Measurements from ENCODE around the gene KCTD14. TPM values are rescaled to one million over a fixed set of nuclear protein-coding genes. Genes with fewer than 3 reads are reported as not detected.

The KCTD14 gene
- total and polyA plus RNA-seq, 2 of the 8 experiments (the other 6 are each of a cell fraction or from before 2014, with no cell fraction given): 21.6 to 24.9 TPM

- TF ChIP-seq E2F6 (IDR thresholded peaks at IDR 0.05) (peak; percentile 12; the same call in 1 of the 2 replicates), BACH1 (IDR thresholded peaks at IDR 0.05; ENCODE audit: low read length) (no peak), SP2 (IDR thresholded peaks at IDR 0.05; ENCODE audit: low read length) (peak; percentile 72), ATF2 (IDR thresholded peaks at IDR 0.05; ENCODE audit: low read length) (peak; percentile 23; the same call in 1 of the 2 replicates), HDAC2 (IDR thresholded peaks at IDR 0.05; ENCODE audit: borderline replicate concordance in 1 of 2, low read depth in 2 of 2, low read length in 2 of 2) (peak; percentile 14 to 54; a peak in 2 of 4 replicates)
Observed at GRCh38 chr11:77994434-77995362, 28.4 kb downstream of the KCTD14 start, which contains the start of gene INTS4 (continued).
